NOMO-1 treated with DMSO at 0.1 percent for 48 hours (cell line): ENCODE data around the gene GARIN3.

ENCODE experiments used
- DNase-seq: peaks from one replicate; lab custom pipeline; 2025; ENCODE audit not compliant: unreplicated experiment; lab: John Stamatoyannopoulos, UW

Gene GARIN3

GRCh38 chr5:157148734-157149615, 17.1 kb downstream of the GARIN3 start:
- DNase-seq: peak; percentile 27

DNA sequence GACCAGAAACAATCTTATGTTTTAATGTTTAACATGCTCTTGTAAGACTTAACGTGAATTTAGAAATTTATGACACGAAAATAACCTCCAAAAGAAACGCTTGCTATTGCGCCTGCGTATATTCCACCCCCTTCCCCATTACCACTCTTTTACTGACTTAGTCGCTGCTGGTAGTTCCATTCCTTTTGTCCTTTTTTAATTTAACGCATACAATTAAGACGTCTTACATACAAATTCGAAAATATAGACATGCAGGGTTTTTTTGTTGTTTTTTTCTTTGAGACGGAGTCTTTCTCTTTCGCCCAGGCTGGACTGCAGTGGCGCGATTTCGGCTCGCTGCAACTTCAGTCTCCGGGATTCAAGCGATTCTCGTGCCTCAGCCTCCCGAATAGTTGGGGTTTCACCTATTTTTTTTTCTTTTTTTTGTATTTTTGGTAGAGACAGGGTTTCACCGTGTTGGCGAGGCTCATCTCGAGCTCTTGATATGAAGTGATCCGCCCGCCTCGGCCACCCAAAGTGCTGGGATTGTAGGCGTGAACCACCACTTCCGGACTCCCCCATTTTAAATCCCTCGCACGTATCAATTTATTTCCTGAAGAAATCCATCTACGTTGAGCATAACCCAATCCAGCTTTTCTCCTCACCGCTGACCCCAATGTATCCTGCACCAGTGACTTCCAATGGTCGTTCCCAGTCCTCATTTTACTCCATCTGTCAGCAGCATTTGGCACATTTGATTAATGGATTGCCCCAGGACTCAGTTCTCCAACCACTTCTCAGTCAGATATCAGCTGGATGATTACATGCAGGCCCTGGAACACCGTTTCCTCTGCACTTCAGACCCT, 22.7 kb downstream of the GARIN3 start:
- DNase-seq: peak; percentile 84

- peak; percentile 99 for DNase-seq
Measured at GRCh38 chr5:157142317-157143126, 23.5 kb downstream of the GARIN3 start, which contains the start of gene MED7. MED7 (minus strand) TSS chr5:157142865; CDS start chr5:157139431, 3,434 bp downstream.

GRCh38 chr5:157137691-157138090, 28.4 kb downstream of the GARIN3 start:
- DNase-seq: no peak

- no peak for DNase-seq
Measured at GRCh38 chr5:157132281-157132612, 33.8 kb downstream of the GARIN3 start.

DNA sequence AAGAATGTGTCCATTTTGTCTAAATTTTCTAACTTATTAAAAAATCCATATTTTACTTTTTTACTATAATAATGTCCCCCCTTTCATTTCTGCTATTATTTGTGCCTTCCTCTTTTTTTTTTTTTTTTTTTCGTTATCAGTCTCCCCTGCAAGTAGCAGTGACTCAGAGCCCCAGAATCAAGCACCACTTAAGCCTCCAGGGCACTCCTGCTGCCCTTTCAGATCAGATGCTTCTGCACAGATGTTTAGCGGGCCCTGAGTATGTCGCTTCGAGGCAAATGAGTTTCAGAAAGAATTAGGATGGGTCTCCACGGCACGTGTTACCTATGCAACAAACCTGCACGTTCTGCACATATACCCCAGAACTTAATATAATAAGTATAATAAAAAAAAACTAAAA, 35.1 kb downstream of the GARIN3 start:
- DNase-seq: peak; percentile 70

GRCh38 chr5:157121709-157122108, 44.4 kb downstream of the GARIN3 start:
- no peak for DNase-seq

DNA sequence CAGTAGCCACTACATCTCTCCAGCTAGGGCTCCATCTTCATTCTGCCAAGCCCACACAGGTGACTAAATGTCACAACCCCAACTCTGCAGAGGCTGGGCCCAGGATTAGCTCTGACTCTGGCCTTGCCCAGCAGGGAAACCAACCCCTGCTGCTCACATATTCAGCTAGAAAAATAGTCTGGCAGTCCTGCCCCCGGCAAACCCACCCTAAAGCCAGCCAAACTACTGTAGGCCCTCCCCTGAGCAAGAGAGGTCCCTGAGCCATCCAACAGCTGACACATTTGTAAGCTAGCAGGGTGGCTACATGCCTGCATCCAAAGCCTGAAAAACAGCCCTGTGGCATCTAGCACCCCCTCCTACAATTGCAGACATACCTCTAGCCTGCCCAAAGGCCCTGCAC, 46.0 kb downstream of the GARIN3 start:
- DNase-seq: no peak

DNA sequence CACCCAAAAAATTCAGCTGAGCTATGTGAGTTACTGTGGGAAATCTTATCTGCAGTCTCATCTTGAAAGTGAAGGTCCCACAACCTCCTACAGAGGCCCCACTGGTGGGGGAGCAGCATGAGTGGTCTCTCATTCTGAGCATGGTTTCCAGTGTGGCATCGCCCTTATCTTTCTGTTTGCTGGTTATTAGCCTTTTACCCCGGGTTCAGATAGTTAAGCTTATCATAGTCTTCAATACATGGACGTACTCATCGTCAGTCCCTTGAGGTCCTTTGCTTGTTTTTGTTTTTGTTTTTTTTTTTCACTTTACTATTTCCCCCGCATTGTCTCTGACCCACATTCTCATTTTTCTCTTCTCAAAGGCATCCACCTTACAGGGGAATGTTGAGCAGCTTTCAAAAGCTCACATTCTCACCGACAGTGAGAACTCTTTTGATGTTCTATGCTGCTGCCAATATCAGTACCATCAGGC, 49.5 kb downstream of the GARIN3 start:
- no peak for DNase-seq

DNA sequence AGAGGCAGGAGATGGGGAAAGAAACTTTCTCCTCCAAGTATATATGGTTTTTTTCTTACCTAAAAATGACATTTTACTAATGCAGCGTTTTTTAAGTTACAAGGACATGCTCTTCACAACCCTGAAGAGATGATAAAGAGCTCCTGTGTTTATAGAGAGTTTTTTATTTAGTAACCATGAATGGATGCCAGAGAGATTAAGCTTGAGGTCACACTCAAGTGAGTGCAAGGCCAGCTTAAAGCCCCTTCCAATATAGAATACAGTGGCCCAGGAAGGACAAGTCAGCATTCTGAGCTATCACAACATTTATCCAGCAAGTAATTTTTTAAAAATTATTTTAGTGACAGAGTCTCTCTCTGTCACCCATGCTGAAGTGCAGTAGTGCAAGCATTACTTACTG, 50.6 kb downstream of the GARIN3 start:
- DNase-seq: no peak

DNA sequence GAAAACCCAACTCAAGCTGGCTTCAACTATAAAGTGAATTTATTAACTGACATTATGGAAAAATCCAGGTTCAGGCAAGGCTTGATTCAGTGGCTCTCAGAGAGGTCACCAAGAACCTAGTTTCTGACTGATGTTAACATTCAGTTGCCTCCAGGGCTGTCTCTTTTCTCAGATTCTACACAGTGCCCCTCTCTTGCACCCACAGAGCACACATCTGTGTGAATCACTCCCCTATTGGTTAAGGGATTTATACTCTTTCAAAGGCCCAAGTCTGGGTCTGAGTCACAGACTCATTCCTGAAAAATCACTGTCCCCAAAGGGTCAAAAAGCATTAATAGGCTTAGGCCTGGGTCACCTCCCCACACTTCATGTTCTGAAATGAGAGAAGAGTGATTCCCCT, 51.1 kb downstream of the GARIN3 start:
- DNase-seq: no peak

- peak; percentile 37 for DNase-seq
Measured at GRCh38 chr5:157113002-157113401, 53.1 kb downstream of the GARIN3 start.
